NCI-H2227 (cell line): ENCODE data around the gene ACSS1.
A peak's percentile ranks its signal among the peaks of the same experiment; 100 is the strongest.

Experiments used
- DNase-seq: peaks from one replicate; lab custom pipeline; 2025; ENCODE audit not compliant: unreplicated experiment; lab: John Stamatoyannopoulos, UW

ACSS1 gene

GRCh38 chr20:24995741-24996448 is 62.0 kb downstream of the ACSS1 start:
- no peak for DNase-seq

GRCh38 chr20:24994470-24995368 is 63.2 kb downstream of the ACSS1 start:
- peak; percentile 86 for DNase-seq

GRCh38 chr20:24994186-24994465 is 63.8 kb downstream of the ACSS1 start:
- no peak for DNase-seq

- peak; percentile 51 for DNase-seq
Observed at GRCh38 chr20:24993337-24994185, 64.4 kb downstream of the ACSS1 start.

- DNase-seq = peak; percentile 97
Observed at GRCh38 chr20:24992487-24993205, 65.3 kb downstream of the ACSS1 start, which contains the start of gene APMAP. TSS of gene APMAP (minus strand) at chr20:24992751. CDS start at chr20:24992688, 63 bp downstream.

GRCh38 chr20:24991897-24992486 is 65.9 kb downstream of the ACSS1 start:
- DNase-seq = peak; percentile 60

- no peak for DNase-seq
Observed at GRCh38 chr20:24990810-24991252, 67.1 kb downstream of the ACSS1 start.

- no peak for DNase-seq
Observed at GRCh38 chr20:24989162-24989561, 68.8 kb downstream of the ACSS1 start.

- no peak for DNase-seq
Observed at GRCh38 chr20:24987873-24988835, 69.8 kb downstream of the ACSS1 start.

- DNase-seq = no peak
Observed at GRCh38 chr20:24987244-24987643, 70.7 kb downstream of the ACSS1 start.

GRCh38 chr20:24986436-24987015 is 71.4 kb downstream of the ACSS1 start:
- no peak for DNase-seq

- no peak for DNase-seq
Observed at GRCh38 chr20:24985802-24986201, 72.1 kb downstream of the ACSS1 start.

GRCh38 chr20:24984961-24985640 is 72.8 kb downstream of the ACSS1 start:
- DNase-seq = no peak

GRCh38 chr20:24983896-24984295 is 74.0 kb downstream of the ACSS1 start:
- DNase-seq = no peak

GRCh38 chr20:24981790-24982189 is 76.1 kb downstream of the ACSS1 start:
- no peak for DNase-seq

GRCh38 chr20:24981282-24981681 is 76.7 kb downstream of the ACSS1 start:
- DNase-seq = no peak

GRCh38 chr20:24980291-24981053 is 77.5 kb downstream of the ACSS1 start:
- no peak for DNase-seq
